Nephron progenitor cell (in vitro differentiated cells): ENCODE results near the gene COL12A1.

Experiments
- DNase-seq: peaks from one replicate; pipeline ENCODE4 v3.0.0; 2021
- H3K27ac Mint-ChIP-seq: 2 replicates; pipeline ENCODE4 v1.8.0; 2021; ENCODE audit warnings: mild to moderate bottlenecking, moderate library complexity, mixed read lengths
- H3K27me3 Mint-ChIP-seq: 2 replicates; pipeline ENCODE4 v1.8.0; 2021; ENCODE audit warnings: mild to moderate bottlenecking, low read depth, mixed read lengths; ENCODE audit not compliant: poor library complexity
- H3K36me3 Mint-ChIP-seq: 2 replicates; pipeline ENCODE4 v1.8.0; 2021; ENCODE audit warnings: low read depth, mixed read lengths
- H3K4me1 Mint-ChIP-seq: 2 replicates; pipeline ENCODE4 v1.8.0; 2021; ENCODE audit warnings: mixed read lengths
- H3K4me3 Mint-ChIP-seq: 2 replicates; pipeline ENCODE4 v1.8.0; 2021; ENCODE audit warnings: mild to moderate bottlenecking, moderate library complexity, mixed read lengths
- H3K9me3 Mint-ChIP-seq: 2 replicates; pipeline ENCODE4 v1.8.0; 2021; ENCODE audit warnings: mild to moderate bottlenecking, moderate library complexity, mixed read lengths
- TF ChIP-seq, protein P1 (sequence below): fragments of 200-600 bp; sonication (generic); IDR thresholded peaks from 2 replicates; pipeline ENCODE4 v1.5.0; 2021; ENCODE audit warnings: antibody characterized with exemption

COL12A1 gene

GRCh38 chr6:75204959-75205775 lies 686 bp downstream of the COL12A1 start:
- no peaks in the 10 kb centered on the region for H3K9me3 Mint-ChIP-seq
- no peak overlapping the region for H3K27ac Mint-ChIP-seq
- peaks cover 62% of the 10 kb centered on the region for H3K4me1 Mint-ChIP-seq
- H3K36me3 Mint-ChIP-seq, result no peaks in the 10 kb centered on the region
- TF ChIP-seq, protein P1, sequence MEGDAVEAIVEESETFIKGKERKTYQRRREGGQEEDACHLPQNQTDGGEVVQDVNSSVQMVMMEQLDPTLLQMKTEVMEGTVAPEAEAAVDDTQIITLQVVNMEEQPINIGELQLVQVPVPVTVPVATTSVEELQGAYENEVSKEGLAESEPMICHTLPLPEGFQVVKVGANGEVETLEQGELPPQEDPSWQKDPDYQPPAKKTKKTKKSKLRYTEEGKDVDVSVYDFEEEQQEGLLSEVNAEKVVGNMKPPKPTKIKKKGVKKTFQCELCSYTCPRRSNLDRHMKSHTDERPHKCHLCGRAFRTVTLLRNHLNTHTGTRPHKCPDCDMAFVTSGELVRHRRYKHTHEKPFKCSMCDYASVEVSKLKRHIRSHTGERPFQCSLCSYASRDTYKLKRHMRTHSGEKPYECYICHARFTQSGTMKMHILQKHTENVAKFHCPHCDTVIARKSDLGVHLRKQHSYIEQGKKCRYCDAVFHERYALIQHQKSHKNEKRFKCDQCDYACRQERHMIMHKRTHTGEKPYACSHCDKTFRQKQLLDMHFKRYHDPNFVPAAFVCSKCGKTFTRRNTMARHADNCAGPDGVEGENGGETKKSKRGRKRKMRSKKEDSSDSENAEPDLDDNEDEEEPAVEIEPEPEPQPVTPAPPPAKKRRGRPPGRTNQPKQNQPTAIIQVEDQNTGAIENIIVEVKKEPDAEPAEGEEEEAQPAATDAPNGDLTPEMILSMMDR, result no peak
- DNase-seq, result peak; percentile 45
- H3K4me3 Mint-ChIP-seq, result peak overlapping the region; percentile 79
- peaks cover 96% of the 10 kb centered on the region for H3K27me3 Mint-ChIP-seq

DNA sequence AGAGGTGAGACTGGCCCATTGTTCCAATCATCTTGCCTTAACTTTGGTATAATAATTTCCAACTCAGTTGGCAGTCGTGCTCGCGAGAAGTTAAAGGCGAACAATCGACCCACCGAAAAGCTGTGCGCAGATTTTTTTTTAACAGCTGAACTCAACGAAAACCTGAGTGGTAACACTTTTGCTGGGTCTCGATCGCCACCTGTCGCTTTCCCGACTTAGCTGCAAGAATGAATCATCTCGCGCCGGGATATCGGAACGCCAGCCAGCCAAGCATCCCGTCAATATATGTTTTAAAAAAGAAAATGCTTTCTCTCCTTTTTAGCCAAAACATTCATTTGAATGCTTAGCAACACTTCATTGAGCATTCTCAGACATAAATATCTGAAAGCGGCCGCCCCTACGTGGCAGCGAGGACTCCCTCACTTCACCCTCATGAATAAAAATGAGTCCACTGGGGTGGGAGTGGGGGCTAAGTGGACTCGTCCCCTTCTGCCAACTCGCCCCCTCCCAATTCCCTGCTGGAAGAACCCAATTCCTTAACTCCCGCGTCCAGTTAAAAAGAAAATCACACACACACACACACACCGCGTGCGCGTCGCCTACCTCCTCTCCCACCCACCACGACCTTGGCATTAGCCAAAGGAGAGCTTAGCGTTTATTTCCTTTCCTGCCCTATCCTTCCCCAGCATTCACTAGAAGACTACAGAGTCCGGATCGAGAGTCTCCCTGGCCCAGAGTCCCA lies 1.5 kb downstream of the COL12A1 start:
- peak overlapping the region; percentile 79 for H3K4me3 Mint-ChIP-seq
- no peaks in the 10 kb centered on the region for H3K9me3 Mint-ChIP-seq
- no peak overlapping the region for H3K27ac Mint-ChIP-seq
- TF ChIP-seq, protein P1, result peak; percentile 65
- no peaks in the 10 kb centered on the region for H3K36me3 Mint-ChIP-seq
- peak; percentile 73 for DNase-seq
- peaks cover 95% of the 10 kb centered on the region for H3K27me3 Mint-ChIP-seq
- H3K4me1 Mint-ChIP-seq, result peaks cover 62% of the 10 kb centered on the region

GRCh38 chr6:75203721-75204120 lies 2.1 kb downstream of the COL12A1 start:
- H3K27ac Mint-ChIP-seq, result no peak overlapping the region
- H3K27me3 Mint-ChIP-seq, result peaks cover 90% of the 10 kb centered on the region
- H3K9me3 Mint-ChIP-seq, result no peaks in the 10 kb centered on the region
- no peak for DNase-seq
- H3K4me1 Mint-ChIP-seq, result peaks cover 56% of the 10 kb centered on the region
- H3K4me3 Mint-ChIP-seq, result peak overlapping the region; percentile 60
- TF ChIP-seq, protein P1, result no peak
- no peaks in the 10 kb centered on the region for H3K36me3 Mint-ChIP-seq

GRCh38 chr6:75202676-75203131 lies 3.1 kb downstream of the COL12A1 start:
- Mint-ChIP-seq H3K9me3 (no peaks in the 10 kb centered on the region), H3K27ac (no peak overlapping the region), H3K4me1 (peaks cover 46% of the 10 kb centered on the region), H3K4me3 (peak overlapping the region; percentile 84), H3K27me3 (peaks cover 84% of the 10 kb centered on the region), H3K36me3 (no peaks in the 10 kb centered on the region)
- DNase-seq, result peak; percentile 9
- TF ChIP-seq, protein P1, result no peak

DNA sequence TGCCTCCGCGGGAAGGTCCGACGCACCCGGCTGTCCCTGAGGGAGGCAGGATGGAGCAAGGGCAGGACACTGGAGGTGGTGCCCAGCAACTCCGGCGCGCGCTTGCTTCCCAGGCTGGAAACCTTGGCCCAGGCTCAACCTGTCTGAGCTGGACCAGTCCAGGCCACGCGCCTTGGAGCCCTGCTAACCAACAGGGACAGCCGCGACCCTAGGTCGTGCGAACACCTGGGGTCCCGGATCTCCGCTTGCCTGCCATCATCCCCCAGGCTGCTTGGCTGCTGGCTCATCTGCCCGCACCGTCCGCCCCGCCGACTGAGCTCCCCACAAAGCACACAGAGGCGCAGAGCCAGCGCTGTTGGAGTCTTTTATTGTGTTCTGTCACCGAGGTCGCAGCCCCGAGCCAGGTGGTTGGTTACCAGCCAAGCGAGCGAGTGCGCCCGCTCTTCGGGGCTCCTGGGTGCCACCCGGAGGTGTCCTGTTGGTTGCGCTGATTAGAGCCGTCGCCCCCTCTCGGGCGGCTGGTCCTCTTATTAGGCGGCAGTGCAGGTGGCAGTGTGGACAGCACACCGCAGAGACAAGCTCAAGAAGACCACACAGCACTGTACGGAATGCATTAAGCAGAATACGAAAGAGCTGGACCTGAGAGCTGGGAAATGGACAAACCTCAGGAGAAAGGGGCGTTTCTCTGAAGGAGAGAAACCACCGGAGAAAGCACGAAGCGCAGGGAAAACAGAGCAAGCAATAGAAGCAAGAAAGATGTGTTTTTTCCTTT lies 3.8 kb downstream of the COL12A1 start:
- H3K36me3 Mint-ChIP-seq, result no peaks in the 10 kb centered on the region
- DNase-seq, result peak; percentile 52
- no peak overlapping the region for H3K27ac Mint-ChIP-seq
- TF ChIP-seq, protein P1, result no peak
- peaks cover 83% of the 10 kb centered on the region for H3K27me3 Mint-ChIP-seq
- no peaks in the 10 kb centered on the region for H3K9me3 Mint-ChIP-seq
- peak overlapping the region; percentile 84 for H3K4me3 Mint-ChIP-seq
- peaks cover 40% of the 10 kb centered on the region for H3K4me1 Mint-ChIP-seq
